Activated naive CD8-positive, alpha-beta T cell treated with anti-CD3 and anti-CD28 coated beads, Interleukin-2, amount 50 U/mL, for 24 hours (primary cell): ENCODE measurements around the gene ASPRV1.

Experiments used
- ATAC-seq: fragments of 150-1000 bp; cut with Tn5 transposase; one replicate; pipeline ENCODE4 v1.10.0; 2021
- DNase-seq: peaks from one replicate; pipeline ENCODE4 v3.0.0; 2021
- H3K27ac Mint-ChIP-seq: one replicate; pipeline ENCODE4 v1.8.0; 2021; ENCODE audit warnings: mild to moderate bottlenecking, mixed read lengths
- H3K27me3 Mint-ChIP-seq: one replicate; pipeline ENCODE4 v1.8.0; 2021; ENCODE audit warnings: mixed read lengths
- H3K36me3 Mint-ChIP-seq: one replicate; pipeline ENCODE4 v1.8.0; 2021; ENCODE audit warnings: low read depth, mixed read lengths
- H3K4me1 Mint-ChIP-seq: one replicate; pipeline ENCODE4 v1.8.0; 2021; ENCODE audit warnings: mixed read lengths
- H3K4me3 Mint-ChIP-seq: one replicate; pipeline ENCODE4 v1.8.0; 2021; ENCODE audit warnings: mild to moderate bottlenecking, moderate library complexity, mixed read lengths
- H3K9me3 Mint-ChIP-seq: one replicate; pipeline ENCODE4 v1.8.0; 2021; ENCODE audit warnings: mixed read lengths

The ASPRV1 gene

GRCh38 chr2:69975853-69976462, 14.5 kb upstream of the ASPRV1 start:
- no peak for DNase-seq
- H3K27ac Mint-ChIP-seq: no peak overlapping the region

DNA sequence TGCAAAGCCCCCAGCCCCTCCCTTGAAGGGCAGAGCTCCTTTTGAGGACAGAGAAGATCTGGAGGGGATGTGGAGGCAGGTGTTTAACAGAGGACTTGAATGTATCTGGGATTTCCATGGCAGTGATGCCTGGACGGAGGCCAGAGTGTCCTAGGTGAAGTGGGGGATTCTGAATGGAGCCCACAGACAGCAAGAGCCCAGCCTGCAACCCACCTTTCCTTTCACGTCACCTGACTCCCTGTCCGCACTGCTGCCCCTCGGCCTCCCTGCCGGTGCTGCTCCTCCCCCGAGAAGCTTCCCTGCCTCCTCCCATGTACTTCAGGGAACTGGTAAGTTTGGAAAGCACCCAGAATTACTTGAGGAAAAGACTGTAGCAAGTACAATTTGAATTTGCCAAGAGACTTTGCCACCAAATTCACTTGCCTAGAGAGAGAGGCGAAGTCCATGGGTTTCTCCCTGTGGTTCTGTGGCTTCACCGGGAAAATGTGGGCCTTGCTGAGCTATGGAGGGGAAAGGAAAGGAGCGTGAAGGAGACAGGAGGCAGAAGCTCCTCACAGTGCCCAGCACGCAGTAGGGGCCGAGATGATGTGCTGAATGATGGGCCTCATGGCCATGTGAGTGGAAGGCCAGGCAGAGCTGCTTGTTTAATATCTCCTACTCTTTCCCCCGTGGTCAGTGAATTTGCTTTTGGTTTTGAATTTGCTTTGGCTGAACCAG, 13.9 kb upstream of the ASPRV1 start:
- Mint-ChIP-seq H3K9me3 (no peaks in the 10 kb centered on the region), H3K27ac (no peak overlapping the region), H3K36me3 (no peaks in the 10 kb centered on the region), H3K27me3 (no peaks in the 10 kb centered on the region), H3K4me1 (peaks cover 12% of the 10 kb centered on the region), H3K4me3 (no peak overlapping the region)
- ATAC-seq (no peak), DNase-seq (no peak)

More at GRCh38 chr2:69975853-69976462, 14.5 kb upstream of the ASPRV1 start:
- ATAC-seq: no peak
- H3K9me3 Mint-ChIP-seq: no peaks in the 10 kb centered on the region
- H3K4me3 Mint-ChIP-seq: no peak overlapping the region
- H3K36me3 Mint-ChIP-seq: no peaks in the 10 kb centered on the region
- H3K4me1 Mint-ChIP-seq: peaks cover 12% of the 10 kb centered on the region
- H3K27me3 Mint-ChIP-seq: no peaks in the 10 kb centered on the region

GRCh38 chr2:69973335-69973735, 11.9 kb upstream of the ASPRV1 start:
- H3K36me3 Mint-ChIP-seq: no peaks in the 10 kb centered on the region
- DNase-seq: no peak
- peaks cover 12% of the 10 kb centered on the region for H3K4me1 Mint-ChIP-seq
- no peaks in the 10 kb centered on the region for H3K9me3 Mint-ChIP-seq
- no peak for ATAC-seq
- H3K27me3 Mint-ChIP-seq: no peaks in the 10 kb centered on the region
- H3K27ac Mint-ChIP-seq: no peak overlapping the region
- no peak overlapping the region for H3K4me3 Mint-ChIP-seq

GRCh38 chr2:69972822-69973221, 11.4 kb upstream of the ASPRV1 start:
- Mint-ChIP-seq H3K9me3 (no peaks in the 10 kb centered on the region), H3K27ac (no peak overlapping the region), H3K4me3 (no peak overlapping the region), H3K36me3 (no peaks in the 10 kb centered on the region), H3K4me1 (peaks cover 12% of the 10 kb centered on the region), H3K27me3 (no peaks in the 10 kb centered on the region)
- no peak for DNase-seq
- ATAC-seq: no peak

- Mint-ChIP-seq H3K27me3 (no peaks in the 10 kb centered on the region), H3K36me3 (no peaks in the 10 kb centered on the region), H3K9me3 (no peaks in the 10 kb centered on the region), H3K27ac (no peak overlapping the region), H3K4me3 (no peak overlapping the region), H3K4me1 (no peaks in the 10 kb centered on the region)
- ATAC-seq (no peak), DNase-seq (no peak)
Observed at GRCh38 chr2:69969991-69970390, 8.6 kb upstream of the ASPRV1 start.

DNA sequence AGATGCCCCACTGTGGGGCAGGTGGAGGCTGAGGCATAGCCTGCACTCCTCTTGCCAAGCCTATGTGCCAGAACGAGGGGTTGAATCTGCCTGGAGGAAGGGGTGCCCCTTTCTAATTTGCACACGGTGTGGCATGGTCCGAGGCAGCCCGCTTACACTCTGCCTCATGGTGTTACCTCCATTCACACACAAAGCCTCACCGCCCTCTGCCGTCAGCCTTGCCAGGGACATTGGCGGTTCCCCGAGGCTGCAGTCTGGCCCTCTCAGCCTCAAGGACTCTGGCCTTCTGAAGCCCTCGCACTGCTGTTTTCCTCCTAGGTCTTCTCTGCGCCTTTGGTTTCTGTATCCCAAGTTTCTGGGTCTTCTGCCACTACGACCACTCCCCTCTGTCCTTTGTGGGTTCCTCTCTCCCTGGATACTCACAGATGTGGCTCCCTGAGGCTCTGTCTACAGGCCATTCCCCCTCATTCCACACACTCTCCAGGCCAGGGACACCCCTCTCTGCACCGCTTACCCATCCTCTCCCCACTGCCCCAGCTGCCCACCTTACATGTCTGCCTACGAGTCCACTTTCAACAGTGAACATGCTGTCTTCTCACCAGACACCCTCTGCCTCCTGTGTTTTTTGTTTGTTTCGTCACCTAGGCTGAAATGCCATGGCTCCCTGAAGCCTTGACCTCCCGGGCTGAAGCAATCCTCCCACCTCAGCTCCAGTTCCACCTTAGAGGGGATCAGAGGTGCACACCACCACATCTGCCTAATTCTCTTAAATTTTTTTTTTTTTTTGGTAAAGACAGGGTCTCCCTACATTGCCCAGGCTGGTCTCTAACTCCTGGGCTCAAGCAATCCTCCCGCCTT, 7.9 kb upstream of the ASPRV1 start:
- H3K36me3 Mint-ChIP-seq: no peaks in the 10 kb centered on the region
- ATAC-seq: peak; percentile 20
- H3K27ac Mint-ChIP-seq: no peak overlapping the region

GRCh38 chr2:69968609-69969008, 7.2 kb upstream of the ASPRV1 start:
- Mint-ChIP-seq H3K27me3 (no peaks in the 10 kb centered on the region), H3K9me3 (no peaks in the 10 kb centered on the region), H3K36me3 (no peaks in the 10 kb centered on the region), H3K27ac (no peak overlapping the region), H3K4me3 (no peak overlapping the region), H3K4me1 (peaks cover 2% of the 10 kb centered on the region)
- DNase-seq (no peak), ATAC-seq (no peak)

More for the DNA sequence above, 7.9 kb upstream of the ASPRV1 start:
- Mint-ChIP-seq H3K4me1 (peaks cover 2% of the 10 kb centered on the region), H3K9me3 (no peaks in the 10 kb centered on the region), H3K27me3 (no peaks in the 10 kb centered on the region), H3K4me3 (no peak overlapping the region)
- DNase-seq: no peak

GRCh38 chr2:69966496-69966895, 5.1 kb upstream of the ASPRV1 start:
- peaks cover 2% of the 10 kb centered on the region for H3K4me1 Mint-ChIP-seq
- no peak overlapping the region for H3K4me3 Mint-ChIP-seq
- ATAC-seq (no peak), DNase-seq (no peak)
- H3K9me3 Mint-ChIP-seq: no peaks in the 10 kb centered on the region
- H3K36me3 Mint-ChIP-seq: no peaks in the 10 kb centered on the region
- no peaks in the 10 kb centered on the region for H3K27me3 Mint-ChIP-seq
- H3K27ac Mint-ChIP-seq: no peak overlapping the region

- peaks cover 2% of the 10 kb centered on the region for H3K4me1 Mint-ChIP-seq
- DNase-seq (no peak), ATAC-seq (no peak)
- no peaks in the 10 kb centered on the region for H3K27me3 Mint-ChIP-seq
- no peak overlapping the region for H3K27ac Mint-ChIP-seq
- no peaks in the 10 kb centered on the region for H3K9me3 Mint-ChIP-seq
- H3K4me3 Mint-ChIP-seq: no peak overlapping the region
- no peaks in the 10 kb centered on the region for H3K36me3 Mint-ChIP-seq
Observed at GRCh38 chr2:69965756-69966445, 4.5 kb upstream of the ASPRV1 start.

GRCh38 chr2:69964353-69964841, 3.0 kb upstream of the ASPRV1 start:
- Mint-ChIP-seq H3K27me3 (peaks cover 3% of the 10 kb centered on the region), H3K4me1 (peaks cover 2% of the 10 kb centered on the region), H3K9me3 (no peaks in the 10 kb centered on the region), H3K4me3 (no peak overlapping the region), H3K36me3 (no peaks in the 10 kb centered on the region), H3K27ac (no peak overlapping the region)
- DNase-seq: no peak
- no peak for ATAC-seq

DNA sequence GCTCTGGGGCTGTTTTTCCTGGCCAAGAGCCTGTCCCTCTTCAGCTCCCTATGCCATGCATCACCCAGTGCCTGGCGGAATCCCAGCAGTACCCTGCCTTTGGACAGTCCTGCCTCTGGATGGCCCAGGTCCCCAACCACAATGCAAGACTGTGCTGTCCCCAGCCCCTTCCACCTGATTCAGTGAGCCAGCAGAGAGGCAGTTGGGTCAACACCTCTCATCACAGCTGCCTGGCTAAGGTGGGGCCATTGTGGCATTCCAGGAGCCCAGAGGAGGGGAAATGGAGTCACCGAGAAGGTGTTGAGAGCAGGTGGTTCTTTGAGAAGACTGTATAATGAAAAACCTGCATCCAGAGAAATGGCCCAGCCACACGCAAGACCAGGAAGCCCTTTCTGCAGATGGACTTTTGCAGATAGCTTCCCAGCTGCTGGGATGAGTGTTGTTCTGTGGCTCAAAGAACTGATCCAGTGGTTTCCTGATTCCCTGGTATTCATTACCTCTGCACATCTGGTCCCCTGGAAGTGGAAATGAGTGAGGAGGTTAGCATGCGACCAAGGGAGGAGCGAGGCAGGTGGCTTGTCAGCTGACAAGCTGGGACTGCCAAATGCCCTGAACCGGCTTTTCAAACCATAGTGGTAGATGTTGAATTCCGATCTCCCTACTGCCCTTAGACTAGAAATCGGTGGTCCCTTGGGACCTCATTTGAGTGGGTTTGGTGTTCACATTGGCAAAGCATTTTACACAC, 1.7 kb upstream of the ASPRV1 start:
- Mint-ChIP-seq H3K27me3 (peaks cover 6% of the 10 kb centered on the region), H3K27ac (no peak overlapping the region), H3K4me1 (peaks cover 2% of the 10 kb centered on the region), H3K36me3 (no peaks in the 10 kb centered on the region), H3K4me3 (no peak overlapping the region), H3K9me3 (no peaks in the 10 kb centered on the region)
- DNase-seq (no peak), ATAC-seq (no peak)

DNA sequence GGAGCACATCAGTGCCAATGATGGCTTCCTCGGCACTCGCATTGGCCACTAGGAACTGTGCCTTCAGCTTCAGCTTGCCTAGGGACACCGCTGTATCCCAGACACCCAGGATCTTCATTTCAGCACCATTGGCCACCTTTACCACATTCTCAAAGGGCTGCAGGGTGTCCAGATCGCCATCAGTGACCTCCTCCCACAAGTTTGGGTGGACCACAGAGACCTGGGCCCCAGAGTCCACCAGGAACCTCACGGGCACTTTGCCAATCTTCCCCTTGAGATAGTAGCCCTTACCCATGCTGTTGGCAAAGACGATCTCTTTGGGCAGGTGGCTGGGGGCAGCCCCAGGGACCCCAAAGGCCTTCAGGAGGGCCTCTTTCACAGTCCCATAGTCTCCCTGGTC, 610 bp downstream of the ASPRV1 start:
- Mint-ChIP-seq H3K4me3 (no peak overlapping the region), H3K36me3 (no peaks in the 10 kb centered on the region), H3K4me1 (peaks cover 2% of the 10 kb centered on the region), H3K27me3 (peaks cover 6% of the 10 kb centered on the region), H3K9me3 (no peaks in the 10 kb centered on the region), H3K27ac (no peak overlapping the region)
- no peak for ATAC-seq
- no peak for DNase-seq

DNA sequence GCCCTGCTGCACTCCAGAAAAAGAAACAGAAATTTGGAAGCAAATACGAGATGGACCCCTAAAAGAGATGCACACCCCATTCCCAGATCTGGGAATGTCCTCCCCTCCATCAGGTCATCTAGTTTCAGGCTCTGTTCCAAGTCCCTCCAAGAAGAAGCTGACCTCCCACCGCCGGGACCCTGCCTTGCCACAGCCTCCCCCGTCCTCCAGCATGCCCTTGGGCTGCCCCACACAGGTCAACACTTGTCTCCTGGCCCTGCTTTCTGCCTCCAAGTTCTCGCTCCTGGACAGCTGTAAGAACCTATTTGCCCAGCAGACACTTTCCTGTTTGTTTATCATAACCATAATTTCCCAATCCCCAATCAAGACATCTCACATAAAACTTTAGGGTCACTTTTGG, 2.0 kb downstream of the ASPRV1 start:
- no peaks in the 10 kb centered on the region for H3K4me1 Mint-ChIP-seq
- H3K27me3 Mint-ChIP-seq: peaks cover 6% of the 10 kb centered on the region
- H3K4me3 Mint-ChIP-seq: no peak overlapping the region
- DNase-seq (no peak), ATAC-seq (no peak)
- H3K9me3 Mint-ChIP-seq: no peaks in the 10 kb centered on the region
- H3K27ac Mint-ChIP-seq: no peak overlapping the region
- H3K36me3 Mint-ChIP-seq: no peaks in the 10 kb centered on the region

DNA sequence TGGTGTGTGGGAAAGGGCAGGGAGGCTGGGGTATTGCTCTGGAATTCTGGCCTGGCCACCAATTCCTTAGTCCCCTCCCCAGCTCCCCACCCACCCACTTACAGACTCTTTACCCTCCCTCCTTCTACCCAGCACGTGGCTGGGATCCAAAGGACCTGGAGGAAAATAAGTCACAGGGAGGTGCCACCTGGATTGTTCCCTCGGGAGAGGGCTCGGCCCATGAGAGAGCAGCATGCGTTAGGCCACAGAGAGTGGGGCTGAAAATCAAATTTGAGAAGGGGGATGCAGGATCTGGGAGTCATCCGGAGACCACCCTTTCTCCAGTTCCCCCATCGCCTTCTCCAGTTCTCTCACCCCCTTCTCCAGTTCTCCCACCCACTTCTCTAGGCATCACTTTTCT, 3.0 kb downstream of the ASPRV1 start:
- no peak overlapping the region for H3K4me3 Mint-ChIP-seq
- no peak overlapping the region for H3K27ac Mint-ChIP-seq
- no peaks in the 10 kb centered on the region for H3K4me1 Mint-ChIP-seq
- no peak for ATAC-seq
- H3K27me3 Mint-ChIP-seq: peaks cover 6% of the 10 kb centered on the region
- no peaks in the 10 kb centered on the region for H3K36me3 Mint-ChIP-seq
- no peak for DNase-seq
- H3K9me3 Mint-ChIP-seq: no peaks in the 10 kb centered on the region
